Measurements from ENCODE around the gene KAZN. TPM values are rescaled to one million over a fixed set of nuclear protein-coding genes. Genes with fewer than 3 reads are reported as not detected.

KAZN gene
- total RNA-seq, 1 donor from 2014 or later, result 7.9 TPM

- H3K27ac Mint-ChIP-seq (ENCODE audit: unreplicated experiment), result no peak overlapping the region
Measured at GRCh38 chr1:14913482-14914177, 315.1 kb downstream of the KAZN start.

GRCh38 chr1:14914351-14914988 lies 316.0 kb downstream of the KAZN start:
- no peaks in the 10 kb centered on the region for H3K36me3 Mint-ChIP-seq (ENCODE audit: unreplicated experiment)
- H3K27me3 Mint-ChIP-seq (ENCODE audit: unreplicated experiment), result peaks cover 5% of the 10 kb centered on the region
- no peak overlapping the region for H3K4me3 Mint-ChIP-seq (ENCODE audit: unreplicated experiment)
- peaks cover 3% of the 10 kb centered on the region for H3K4me1 Mint-ChIP-seq (ENCODE audit: low read depth, unreplicated experiment)
- TF ChIP-seq, protein P1, sequence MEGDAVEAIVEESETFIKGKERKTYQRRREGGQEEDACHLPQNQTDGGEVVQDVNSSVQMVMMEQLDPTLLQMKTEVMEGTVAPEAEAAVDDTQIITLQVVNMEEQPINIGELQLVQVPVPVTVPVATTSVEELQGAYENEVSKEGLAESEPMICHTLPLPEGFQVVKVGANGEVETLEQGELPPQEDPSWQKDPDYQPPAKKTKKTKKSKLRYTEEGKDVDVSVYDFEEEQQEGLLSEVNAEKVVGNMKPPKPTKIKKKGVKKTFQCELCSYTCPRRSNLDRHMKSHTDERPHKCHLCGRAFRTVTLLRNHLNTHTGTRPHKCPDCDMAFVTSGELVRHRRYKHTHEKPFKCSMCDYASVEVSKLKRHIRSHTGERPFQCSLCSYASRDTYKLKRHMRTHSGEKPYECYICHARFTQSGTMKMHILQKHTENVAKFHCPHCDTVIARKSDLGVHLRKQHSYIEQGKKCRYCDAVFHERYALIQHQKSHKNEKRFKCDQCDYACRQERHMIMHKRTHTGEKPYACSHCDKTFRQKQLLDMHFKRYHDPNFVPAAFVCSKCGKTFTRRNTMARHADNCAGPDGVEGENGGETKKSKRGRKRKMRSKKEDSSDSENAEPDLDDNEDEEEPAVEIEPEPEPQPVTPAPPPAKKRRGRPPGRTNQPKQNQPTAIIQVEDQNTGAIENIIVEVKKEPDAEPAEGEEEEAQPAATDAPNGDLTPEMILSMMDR (IDR thresholded peaks at IDR 0.05; ENCODE audit: partially characterized antibody, unreplicated experiment), result no peak
- H3K27ac Mint-ChIP-seq (ENCODE audit: unreplicated experiment), result no peak overlapping the region
- no peaks in the 10 kb centered on the region for H3K9me3 Mint-ChIP-seq (ENCODE audit: unreplicated experiment)
- DNase-seq, result no peak

More at GRCh38 chr1:14913482-14914177, 315.1 kb downstream of the KAZN start:
- no peaks in the 10 kb centered on the region for H3K9me3 Mint-ChIP-seq (ENCODE audit: unreplicated experiment)
- H3K4me3 Mint-ChIP-seq (ENCODE audit: unreplicated experiment), result no peak overlapping the region
- no peak for DNase-seq
- TF ChIP-seq, protein P1 (IDR thresholded peaks at IDR 0.05; ENCODE audit: partially characterized antibody, unreplicated experiment), result no peak
- no peaks in the 10 kb centered on the region for H3K36me3 Mint-ChIP-seq (ENCODE audit: unreplicated experiment)
- H3K4me1 Mint-ChIP-seq (ENCODE audit: low read depth, unreplicated experiment), result peaks cover 3% of the 10 kb centered on the region
- H3K27me3 Mint-ChIP-seq (ENCODE audit: unreplicated experiment), result peaks cover 2% of the 10 kb centered on the region

DNA sequence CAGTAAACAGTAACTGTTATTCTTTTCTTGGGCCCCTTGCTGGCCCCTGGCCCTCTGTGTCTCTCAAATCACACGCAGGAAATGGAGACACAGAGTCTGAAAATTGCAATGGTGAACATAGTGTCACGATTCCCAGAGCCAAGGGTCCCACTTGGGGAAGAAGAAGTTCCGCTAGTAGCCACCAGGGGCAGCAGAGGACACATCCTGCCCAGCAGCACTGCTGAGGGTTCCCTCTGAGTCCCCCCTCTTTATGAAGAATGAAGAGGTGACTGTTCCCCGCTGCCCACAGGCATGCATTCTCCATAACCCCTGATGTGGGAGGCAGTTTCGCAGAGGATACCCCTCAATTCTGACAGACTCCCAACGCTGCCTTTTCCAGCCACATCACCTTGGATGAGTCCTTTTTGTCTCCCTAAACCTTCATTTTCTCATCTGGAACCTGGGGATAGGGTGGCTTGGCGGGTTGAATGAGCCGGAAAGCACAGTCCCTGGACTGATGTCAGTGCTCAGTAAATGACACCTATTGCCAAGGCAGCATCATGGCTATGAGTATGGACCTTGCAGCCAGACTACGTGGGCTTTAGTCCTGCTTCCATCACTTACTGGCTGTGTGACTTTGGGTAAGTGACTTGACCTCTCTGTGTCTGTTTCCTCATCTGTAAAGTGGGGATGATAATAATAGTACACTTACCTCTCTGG lies 317.0 kb downstream of the KAZN start:
- H3K4me1 Mint-ChIP-seq (ENCODE audit: low read depth, unreplicated experiment), result peaks cover 4% of the 10 kb centered on the region
- no peaks in the 10 kb centered on the region for H3K9me3 Mint-ChIP-seq (ENCODE audit: unreplicated experiment)
- no peaks in the 10 kb centered on the region for H3K36me3 Mint-ChIP-seq (ENCODE audit: unreplicated experiment)
- H3K27ac Mint-ChIP-seq (ENCODE audit: unreplicated experiment), result no peak overlapping the region
- DNase-seq, result peak; percentile 79
- TF ChIP-seq, protein P1 (IDR thresholded peaks at IDR 0.05; ENCODE audit: partially characterized antibody, unreplicated experiment), result peak; percentile 91
- no peak overlapping the region for H3K4me3 Mint-ChIP-seq (ENCODE audit: unreplicated experiment)
- peaks cover 2% of the 10 kb centered on the region for H3K27me3 Mint-ChIP-seq (ENCODE audit: unreplicated experiment)

GRCh38 chr1:14919289-14919688 lies 320.8 kb downstream of the KAZN start:
- no peak for DNase-seq
- H3K9me3 Mint-ChIP-seq (ENCODE audit: unreplicated experiment), result peaks cover 1% of the 10 kb centered on the region
- H3K27me3 Mint-ChIP-seq (ENCODE audit: unreplicated experiment), result peaks cover 6% of the 10 kb centered on the region
- no peak overlapping the region for H3K4me3 Mint-ChIP-seq (ENCODE audit: unreplicated experiment)
- peaks cover 9% of the 10 kb centered on the region for H3K4me1 Mint-ChIP-seq (ENCODE audit: low read depth, unreplicated experiment)
- H3K36me3 Mint-ChIP-seq (ENCODE audit: unreplicated experiment), result no peaks in the 10 kb centered on the region
- TF ChIP-seq, protein P1 (IDR thresholded peaks at IDR 0.05; ENCODE audit: partially characterized antibody, unreplicated experiment), result no peak
- no peak overlapping the region for H3K27ac Mint-ChIP-seq (ENCODE audit: unreplicated experiment)
